Neuronal stem cell (in vitro differentiated cells): ENCODE measurements around the gene SMARCD3.

Experiments
- DNase-seq: peaks from one replicate; pipeline ENCODE4 v3.0.0-alpha.2; 2013; ENCODE audit warnings: low spot score
- H2AFZ ChIP-seq: one replicate; pipeline ENCODE4 v1.6.1; 2013; ENCODE audit warnings: mild to moderate bottlenecking, low read length, inconsistent platforms
- H2AK5ac ChIP-seq: 2 replicates; pipeline ENCODE4 v1.6.1; 2013; ENCODE audit warnings: low read depth, mild to moderate bottlenecking, inconsistent platforms, low read length, moderate library complexity, mixed read lengths
- H2BK120ac ChIP-seq: 2 replicates; pipeline ENCODE4 v1.6.1; 2013; ENCODE audit warnings: low read depth, mild to moderate bottlenecking, inconsistent platforms, low read length, moderate library complexity, mixed read lengths
- H2BK12ac ChIP-seq: one replicate; pipeline ENCODE4 v1.6.1; 2013; ENCODE audit warnings: low read length, inconsistent platforms
- H2BK15ac ChIP-seq: 2 replicates; pipeline ENCODE4 v1.6.1; 2013; ENCODE audit warnings: mild to moderate bottlenecking, low read length, inconsistent platforms, mixed read lengths
- H2BK5ac ChIP-seq: one replicate; pipeline ENCODE4 v1.6.1; 2013; ENCODE audit warnings: inconsistent platforms, mild to moderate bottlenecking, low read length, moderate library complexity
- H3K14ac ChIP-seq: one replicate; pipeline ENCODE4 v1.6.1; 2013; ENCODE audit warnings: low read length, inconsistent platforms
- H3K18ac ChIP-seq: 2 replicates; pipeline ENCODE4 v1.6.1; 2013; ENCODE audit warnings: low read length, inconsistent platforms
- H3K23ac ChIP-seq: 2 replicates; pipeline ENCODE4 v1.6.1; 2013; ENCODE audit warnings: low read depth, mild to moderate bottlenecking, mixed read lengths, low read length, inconsistent platforms; ENCODE audit not compliant: poor library complexity
- H3K27ac ChIP-seq: replicated peaks from 3 replicates; pipeline ENCODE4 v1.5.1; 2013; ENCODE audit warnings: low read length, inconsistent platforms
- H3K27me3 ChIP-seq, 3 experiments: 2 replicates each; pipeline ENCODE4 v1.6.1; 2013; ENCODE audit warnings: low read length in 3 of 3, mild to moderate bottlenecking in 2 of 3, inconsistent platforms in 1 of 3, low read depth in 1 of 3, mixed read lengths in 1 of 3, moderate library complexity in 1 of 3; ENCODE audit not compliant: control insufficient read depth in 3 of 3, insufficient read depth in 3 of 3
- H3K36me3 ChIP-seq, 2 donors: replicated peaks in 1 of 2; 2 replicates each; pipeline ENCODE4 v1.6.1; 2013; ENCODE audit warnings: low read length in 2 of 2; ENCODE audit not compliant: control insufficient read depth in 2 of 2, insufficient read depth in 2 of 2
- H3K4ac ChIP-seq: 2 replicates; pipeline ENCODE4 v1.6.1; 2013; ENCODE audit warnings: inconsistent platforms, mild to moderate bottlenecking, low read length, moderate library complexity
- H3K4me1 ChIP-seq, 2 donors: 1 replicate in 1 of 2; 2 replicates in 1 of 2; pipeline ENCODE4 v1.6.1; 2013; ENCODE audit warnings: low read length in 2 of 2, low read depth in 1 of 2; ENCODE audit not compliant: control insufficient read depth in 2 of 2, insufficient read depth in 1 of 2
- H3K4me2 ChIP-seq: one replicate; pipeline ENCODE4 v1.6.1; 2013; ENCODE audit warnings: mild to moderate bottlenecking, low read length, inconsistent platforms; ENCODE audit not compliant: insufficient read depth, poor library complexity, severe bottlenecking
- H3K4me3 ChIP-seq, 2 donors: 2 replicates each; pipeline ENCODE4 v1.5.1; 2013; ENCODE audit warnings: low read length in 2 of 2, mild to moderate bottlenecking in 2 of 2, inconsistent platforms in 1 of 2, moderate library complexity in 1 of 2
- H3K79me1 ChIP-seq: one replicate; pipeline ENCODE4 v1.6.1; 2013; ENCODE audit warnings: low read depth, mild to moderate bottlenecking, inconsistent platforms, low read length, moderate library complexity
- H3K9ac ChIP-seq: one replicate; pipeline ENCODE4 v1.6.1; 2013; ENCODE audit warnings: mild to moderate bottlenecking, low read depth, low read length, inconsistent platforms; ENCODE audit not compliant: poor library complexity
- H3K9me3 ChIP-seq, 2 donors: replicated peaks in 1 of 2; 2 replicates each; pipeline versions ENCODE3 to v1.6.1; 2013; ENCODE audit warnings: low read length in 2 of 2, mild to moderate bottlenecking in 2 of 2, inconsistent platforms in 1 of 2, low read depth in 1 of 2, mixed read lengths in 1 of 2, moderate library complexity in 1 of 2; ENCODE audit not compliant: control insufficient read depth in 2 of 2, insufficient read depth in 1 of 2
- H4K8ac ChIP-seq: one replicate; pipeline ENCODE4 v1.6.1; 2013; ENCODE audit warnings: low read depth, mild to moderate bottlenecking, inconsistent platforms, low read length, moderate library complexity
- H4K91ac ChIP-seq: one replicate; pipeline ENCODE4 v1.6.1; 2013; ENCODE audit warnings: low read length, low read depth, mild to moderate bottlenecking, inconsistent platforms; ENCODE audit not compliant: poor library complexity
- WGBS, 2 donors: extraction: QIAGEN DNeasy Blood & Tissue Kit; methylation state at CpG; one replicate each; pipeline ENCODE4 v1.1.7; 2013; ENCODE audit warnings: missing lambda C conversion rate in 2 of 2, mixed read lengths in 1 of 2; ENCODE audit not compliant: insufficient read length in 2 of 2, insufficient replicate concordance in 1 of 2; ENCODE audit errors: extremely low coverage in 2 of 2; 5-methylcytosine and 5-hydroxymethylcytosine counted together

The SMARCD3 gene

DNA sequence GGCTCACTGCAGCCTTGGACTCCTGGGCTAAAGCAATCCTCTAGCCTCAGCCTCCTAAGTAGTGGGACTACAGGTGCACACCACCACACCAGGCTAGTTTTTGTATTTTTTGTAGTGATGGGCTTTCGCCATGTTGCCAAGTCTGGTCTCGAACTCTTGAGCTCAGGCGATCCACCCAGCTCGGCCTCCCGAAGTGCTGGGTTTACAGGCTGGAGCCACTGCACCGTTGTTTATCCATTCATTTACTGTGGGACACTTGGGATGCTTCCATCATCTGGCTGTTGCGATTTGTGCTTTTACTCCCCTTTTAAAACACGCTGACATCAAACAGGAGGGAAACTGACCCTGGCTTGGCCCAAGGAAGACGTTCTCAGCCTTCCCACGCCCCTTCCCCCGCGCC lies 30.5 kb upstream of the SMARCD3 start:
- Histone ChIP-seq H2AK5ac (no peak overlapping the region), H3K36me3 (no peaks in the 10 kb centered on the region), H2AFZ (no peak overlapping the region), H3K27ac (no peak overlapping the region), H2BK5ac (no peak overlapping the region), H3K23ac (no peak overlapping the region), H3K4me2 (no peak overlapping the region), H3K27me3 (peaks cover 0 to 53% (median 17%) of the 10 kb centered on the region in 3 experiments), H3K9ac (no peak overlapping the region), H3K18ac (no peak overlapping the region), H2BK12ac (no peak overlapping the region), H2BK15ac (no peak overlapping the region), H3K9me3 (peaks cover 0 to 1% of the 10 kb centered on the region in 2 donors), H4K91ac (no peak overlapping the region), H2BK120ac (no peak overlapping the region), H4K8ac (no peak overlapping the region), H3K14ac (no peak overlapping the region), H3K4me3 (no peak overlapping the region), H3K4ac (no peak overlapping the region), H3K79me1 (peaks cover 2% of the 10 kb centered on the region), H3K4me1 (peaks cover 5 to 10% of the 10 kb centered on the region in 2 donors)
- DNase-seq: no peak
- no CpG with 5 or more reads among the region's 12 CpGs for WGBS, 2 donors

DNA sequence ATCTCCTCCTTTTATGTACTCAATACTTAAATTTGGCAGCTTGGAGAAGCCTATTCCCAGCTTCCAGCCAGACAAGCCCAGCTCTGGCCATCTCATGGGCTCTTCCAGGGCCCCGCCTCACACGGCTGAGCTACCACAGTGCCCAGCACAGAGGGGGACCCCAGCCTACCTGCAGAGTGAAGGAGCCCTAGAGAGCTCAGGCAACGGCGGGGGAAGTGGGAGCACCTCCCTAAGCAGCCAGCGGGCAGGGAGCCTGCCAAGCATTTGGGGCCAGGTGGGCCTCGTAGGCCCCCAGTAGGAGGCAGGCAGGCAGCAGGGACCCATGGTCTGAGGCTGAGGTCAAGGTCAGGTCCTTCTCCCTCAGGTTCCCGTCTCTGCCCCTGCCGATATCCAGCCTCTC lies 29.1 kb upstream of the SMARCD3 start:
- Histone ChIP-seq H4K91ac (peak overlapping the region; percentile 44), H2AK5ac (peak overlapping the region; percentile 95), H3K4ac (peak overlapping the region; percentile 2), H3K23ac (peak overlapping the region; percentile 22), H3K4me2 (no peak overlapping the region), H3K27me3 (peaks cover 0 to 53% (median 17%) of the 10 kb centered on the region in 3 experiments), H2BK120ac (peak overlapping the region; percentile 93), H3K14ac (peak overlapping the region; percentile 99), H3K79me1 (peaks cover 2% of the 10 kb centered on the region), H3K4me3 (no peak overlapping the region), H3K18ac (peak overlapping the region; percentile 87), H3K36me3 (no peaks in the 10 kb centered on the region), H3K4me1 (peaks cover 5 to 10% of the 10 kb centered on the region in 2 donors), H3K9ac (peak overlapping the region; percentile 0), H2BK12ac (peak overlapping the region; percentile 24), H3K27ac (no peak overlapping the region), H2AFZ (peak overlapping the region; percentile 82), H2BK15ac (peak overlapping the region; percentile 95), H2BK5ac (peak overlapping the region; percentile 16), H3K9me3 (no peaks in the 10 kb centered on the region), H4K8ac (no peak overlapping the region)
- WGBS, 2 donors: no CpG with 5 or more reads among the region's 8 CpGs
- DNase-seq: no peak

DNA sequence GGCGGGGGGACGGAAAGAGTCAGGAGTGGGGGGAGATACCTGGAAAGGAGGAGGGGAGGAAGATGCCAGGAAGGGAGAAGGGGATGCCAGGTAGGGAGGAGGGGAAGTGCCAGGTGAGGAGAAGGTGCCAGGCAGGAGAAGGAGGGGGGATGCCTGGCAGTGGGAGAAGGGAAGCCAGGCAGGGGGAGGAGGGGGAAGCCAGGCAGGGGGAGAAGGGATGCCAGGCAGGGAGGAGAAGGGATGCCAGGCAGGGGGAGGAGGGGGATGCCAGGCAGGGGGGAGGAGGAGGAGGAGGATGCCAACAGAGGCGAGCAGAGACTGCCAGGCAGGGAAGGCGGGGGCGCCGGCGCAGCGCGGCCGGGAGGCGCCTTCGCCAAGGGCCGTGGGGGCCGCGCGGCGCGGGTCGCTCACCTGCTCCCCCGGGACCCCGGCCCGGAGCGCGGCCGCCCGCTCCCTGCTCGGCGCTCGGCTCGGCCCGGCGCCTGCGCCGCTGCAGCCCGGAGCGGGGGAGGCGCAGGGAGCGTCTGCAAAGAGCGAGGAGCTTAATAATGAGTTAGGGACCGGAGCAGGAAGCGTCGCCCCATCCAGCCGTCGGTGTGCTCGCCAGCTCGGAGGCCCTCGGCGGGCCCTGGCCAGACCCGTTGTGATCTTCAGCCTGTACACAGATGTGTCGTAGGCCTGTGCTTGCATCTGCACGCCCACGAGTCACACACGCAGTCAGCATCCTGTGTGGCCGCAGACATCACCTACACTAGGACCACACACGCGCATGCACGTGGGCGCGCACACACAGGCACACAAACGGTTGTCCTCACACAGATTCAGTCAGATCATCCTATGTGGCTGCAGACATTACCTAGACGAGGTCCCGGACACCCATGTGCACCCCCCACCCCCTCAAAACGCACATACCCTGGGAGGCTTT lies 28.4 kb upstream of the SMARCD3 start:
- Histone ChIP-seq H2BK5ac (peak overlapping the region; percentile 16), H3K4ac (peak overlapping the region; percentile 2), H4K8ac (peak overlapping the region; percentile 99), H3K14ac (peak overlapping the region; percentile 99), H3K4me1 (peaks cover 5 to 10% of the 10 kb centered on the region in 2 donors), H3K27ac (no peak overlapping the region), H3K9ac (peak overlapping the region; percentile 83), H3K36me3 (no peaks in the 10 kb centered on the region), H3K18ac (peak overlapping the region; percentile 90), H2BK12ac (no peak overlapping the region), H4K91ac (no peak overlapping the region), H2AK5ac (peak overlapping the region; percentile 95), H3K4me3 (peak overlapping the region; percentile 47 to 83), H3K9me3 (no peaks in the 10 kb centered on the region), H3K27me3 (peaks cover 0 to 50% (median 17%) of the 10 kb centered on the region in 3 experiments), H2BK15ac (peak overlapping the region; percentile 95), H2AFZ (peak overlapping the region; percentile 82), H3K4me2 (peak overlapping the region; percentile 55), H3K79me1 (peaks cover 2% of the 10 kb centered on the region), H3K23ac (peak overlapping the region; percentile 92), H2BK120ac (peak overlapping the region; percentile 93)
- WGBS, 2 donors: no CpG with 5 or more reads among the region's 63 CpGs
- peak; percentile 51 for DNase-seq
